Uterus (tissue), 4 donors: ENCODE data around the gene ATP6V0E1. TPM values are rescaled to one million over a fixed set of nuclear protein-coding genes. Genes with fewer than 3 reads are reported as not detected.

Experiments used
- DNase-seq, 2 donors: peaks; one replicate each; pipeline ENCODE4 v3.0.0-alpha.2; 2019 to 2020
- H3K27ac ChIP-seq, 2 donors: fragments of 200-600 bp; sonication (generic); 1 replicate in 1 of 2; 2 replicates in 1 of 2; pipeline ENCODE4 v1.5.1; 2016 to 2018
- H3K27me3 ChIP-seq, 2 donors: fragments of 200-600 bp; sonication (generic); one replicate each; pipeline ENCODE4 v1.5.1; 2018 to 2019; ENCODE audit warnings: control low read depth in 1 of 2
- H3K36me3 ChIP-seq, 2 donors: fragments of 200-600 bp; sonication (generic); one replicate each; pipeline ENCODE4 v1.5.1; 2019; ENCODE audit warnings: control low read depth in 1 of 2
- H3K4me1 ChIP-seq, 2 donors: fragments of 200-600 bp; sonication (generic); one replicate each; pipeline ENCODE4 v1.5.1; 2018 to 2019; ENCODE audit warnings: control low read depth in 1 of 2
- H3K4me3 ChIP-seq, 2 donors: fragments of 200-600 bp; sonication (generic); 1 replicate in 1 of 2; 2 replicates in 1 of 2; pipeline ENCODE4 v1.5.1; 2018 to 2019; ENCODE audit warnings: mild to moderate bottlenecking in 1 of 2
- H3K9me3 ChIP-seq, 2 donors: fragments of 200-600 bp; sonication (generic); one replicate each; pipeline ENCODE4 v1.5.1; 2019; ENCODE audit warnings: control low read depth in 1 of 2
- CTCF ChIP-seq, 4 experiments: fragments of 200-600 bp in 2 of 4; fragments of 450-650 bp in 2 of 4; sonication (generic) in 2 of 4; IDR thresholded peaks; one replicate each; pipeline ENCODE4 v1.5.1; 2016 to 2019; ENCODE audit warnings: antibody characterized with exemption in 4 of 4, mild to moderate bottlenecking in 2 of 4, moderate library complexity in 1 of 4
- POLR2A ChIP-seq, 2 donors: fragments of 450-650 bp; IDR thresholded peaks; one replicate each; pipeline ENCODE4 v1.6.1; 2016; ENCODE audit warnings: antibody characterized with exemption in 2 of 2, mild to moderate bottlenecking in 1 of 2, moderate library complexity in 1 of 2
- intact Hi-C: fragments of 100-400 bp; cut with DNase I; formaldehyde crosslinking; loops from one replicate; pipeline ENCODE4 v1.15.1; 2023; ENCODE audit warnings: low total_unique reads
- total RNA-seq, 4 donors: library from RNA; depleted of rRNA in 3 of 4; stranded (reverse); fragments of >200 nt in 3 of 4; gene quantifications; one replicate each; pipeline versions ENCODE4 v1.1.0 to v1.2.4, GENCODE V29; 2014 to 2023
- donor health status: DM: yes; HTN: yes; CAD: no.

The ATP6V0E1 gene
- total RNA-seq, 4 donors from 2014 or later: 75.6 to 159 (median 137) TPM

- Histone ChIP-seq H3K36me3 (no peaks in the 10 kb centered on the region), H3K4me1 (peaks cover 0 to 7% of the 10 kb centered on the region in 2 donors), H3K27me3 (no peaks in the 10 kb centered on the region), H3K27ac (no peak overlapping the region), H3K4me3 (no peak overlapping the region), H3K9me3 (no peaks in the 10 kb centered on the region)
- no peak for TF ChIP-seq CTCF (IDR thresholded peaks at IDR 0.05)
- TF ChIP-seq POLR2A (IDR thresholded peaks at IDR 0.05): no peak
- no peak for DNase-seq
- intact Hi-C loops: no loop called here
These were observed 43.1 kb upstream of the ATP6V0E1 start for GRCh38 chr5:172940268-172941066.

- H3K27me3 ChIP-seq: no peaks in the 10 kb centered on the region
- DNase-seq: no peak
- no peak for TF ChIP-seq CTCF (IDR thresholded peaks at IDR 0.05)
- no peak for TF ChIP-seq POLR2A (IDR thresholded peaks at IDR 0.05)
- no peak overlapping the region for H3K27ac ChIP-seq
- intact Hi-C loops: no loop called here
- no peak overlapping the region for H3K4me3 ChIP-seq
- H3K9me3 ChIP-seq: no peaks in the 10 kb centered on the region
- no peaks in the 10 kb centered on the region for H3K36me3 ChIP-seq
- peaks cover 0 to 7% of the 10 kb centered on the region in 2 donors for H3K4me1 ChIP-seq
These were observed 42.5 kb upstream of the ATP6V0E1 start for GRCh38 chr5:172941067-172941516.

GRCh38 chr5:172942556-172942955, 41.0 kb upstream of the ATP6V0E1 start:
- intact Hi-C loops: no loop called here
- TF ChIP-seq CTCF (IDR thresholded peaks at IDR 0.05): no peak
- TF ChIP-seq POLR2A (IDR thresholded peaks at IDR 0.05): no peak
- Histone ChIP-seq H3K9me3 (no peaks in the 10 kb centered on the region), H3K27me3 (no peaks in the 10 kb centered on the region), H3K4me3 (no peak overlapping the region), H3K4me1 (peaks cover 0 to 7% of the 10 kb centered on the region in 2 donors), H3K27ac (peak overlapping the region; percentile 72 to 78), H3K36me3 (no peaks in the 10 kb centered on the region)
- DNase-seq: no peak

GRCh38 chr5:172943283-172943841, 40.2 kb upstream of the ATP6V0E1 start:
- peak overlapping the region; percentile 72 to 78 for H3K27ac ChIP-seq
- intact Hi-C loops: no loop called here
- peaks cover 0 to 7% of the 10 kb centered on the region in 2 donors for H3K4me1 ChIP-seq
- no peaks in the 10 kb centered on the region for H3K27me3 ChIP-seq
- no peaks in the 10 kb centered on the region for H3K9me3 ChIP-seq
- peak; percentile 67 to 76 for DNase-seq
- H3K4me3 ChIP-seq: no peak overlapping the region
- TF ChIP-seq POLR2A (IDR thresholded peaks at IDR 0.05) (no peak), CTCF (IDR thresholded peaks at IDR 0.05) (no peak)
- H3K36me3 ChIP-seq: no peaks in the 10 kb centered on the region

GRCh38 chr5:172943906-172944305, 39.7 kb upstream of the ATP6V0E1 start:
- no peak overlapping the region for H3K4me3 ChIP-seq
- intact Hi-C loops: no loop called here
- peak overlapping the region; percentile 72 to 78 for H3K27ac ChIP-seq
- H3K4me1 ChIP-seq: peaks cover 0 to 7% of the 10 kb centered on the region in 2 donors
- no peak for TF ChIP-seq CTCF (IDR thresholded peaks at IDR 0.05)
- TF ChIP-seq POLR2A (IDR thresholded peaks at IDR 0.05): no peak
- H3K27me3 ChIP-seq: no peaks in the 10 kb centered on the region
- H3K9me3 ChIP-seq: no peaks in the 10 kb centered on the region
- no peaks in the 10 kb centered on the region for H3K36me3 ChIP-seq
- DNase-seq: no peak
